NCI-H1048 (cell line): Measurements from ENCODE around the gene GLA.
A peak's percentile ranks its signal among the peaks of the same experiment; 100 is the strongest.

ENCODE experiments used
- DNase-seq: peaks from one replicate; lab custom pipeline; 2025; lab: John Stamatoyannopoulos, UW

GLA gene

GRCh38 chrX:101397779-101398178 lies 9.9 kb downstream of the GLA start:
- DNase-seq, result no peak

DNA sequence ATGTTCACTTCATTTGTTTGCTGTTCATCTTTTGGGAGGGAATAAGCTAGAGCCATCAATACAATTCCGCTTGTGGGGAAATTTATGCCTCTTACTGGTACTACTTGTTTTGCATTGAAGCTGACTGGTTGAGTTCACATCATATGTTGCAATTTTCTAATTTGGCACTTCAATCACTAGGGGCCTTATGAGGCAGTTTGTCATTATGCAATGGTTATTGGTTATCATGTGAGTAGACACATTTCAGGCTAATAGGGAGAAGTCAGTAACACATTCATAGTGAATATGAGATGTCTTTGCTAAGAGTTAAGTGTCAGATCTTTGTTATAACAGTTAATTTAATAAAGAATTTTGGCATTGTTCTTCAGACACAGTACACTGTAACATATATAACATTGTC lies 11.9 kb downstream of the GLA start:
- no peak for DNase-seq

GRCh38 chrX:101394372-101394771 lies 13.4 kb downstream of the GLA start:
- no peak for DNase-seq

- DNase-seq, result no peak
These were observed 14.0 kb downstream of the GLA start for GRCh38 chrX:101393530-101394305.

DNA sequence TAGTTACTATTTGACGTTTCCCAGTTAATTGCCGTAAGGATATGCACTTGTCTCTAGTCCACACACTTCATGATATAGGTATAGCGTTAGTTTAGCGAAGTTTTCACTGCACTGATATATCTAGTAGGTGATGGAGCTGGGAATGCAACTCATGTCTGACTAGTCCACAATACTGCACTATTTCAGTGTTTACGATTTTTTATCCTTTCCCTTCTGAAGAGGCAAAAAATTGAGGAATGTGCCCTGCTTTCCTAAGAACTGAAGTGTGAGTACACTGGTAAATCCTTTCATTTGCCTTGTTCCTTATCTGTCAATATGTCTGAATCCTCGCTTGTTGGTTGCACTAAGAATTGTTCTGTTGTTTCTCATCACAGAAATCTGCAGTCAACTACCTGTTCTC lies 15.9 kb downstream of the GLA start:
- no peak for DNase-seq

GRCh38 chrX:101390664-101391525 lies 16.8 kb downstream of the GLA start, which contains the start of gene RPL36A:
Gene RPL36A (plus strand): TSS chrX:101391011. CDS start chrX:101391044, 33 bp downstream.
- peak; percentile 75 for DNase-seq

GRCh38 chrX:101388604-101389003 lies 19.1 kb downstream of the GLA start:
- no peak for DNase-seq

- DNase-seq, result no peak
These were observed 21.2 kb downstream of the GLA start for GRCh38 chrX:101386542-101386885.

GRCh38 chrX:101385795-101386541 lies 21.8 kb downstream of the GLA start, which contains the start of gene BTK:
Gene BTK (minus strand): TSS chrX:101386191. CDS start chrX:101375284, 10,907 bp downstream.
- DNase-seq, result no peak

DNA sequence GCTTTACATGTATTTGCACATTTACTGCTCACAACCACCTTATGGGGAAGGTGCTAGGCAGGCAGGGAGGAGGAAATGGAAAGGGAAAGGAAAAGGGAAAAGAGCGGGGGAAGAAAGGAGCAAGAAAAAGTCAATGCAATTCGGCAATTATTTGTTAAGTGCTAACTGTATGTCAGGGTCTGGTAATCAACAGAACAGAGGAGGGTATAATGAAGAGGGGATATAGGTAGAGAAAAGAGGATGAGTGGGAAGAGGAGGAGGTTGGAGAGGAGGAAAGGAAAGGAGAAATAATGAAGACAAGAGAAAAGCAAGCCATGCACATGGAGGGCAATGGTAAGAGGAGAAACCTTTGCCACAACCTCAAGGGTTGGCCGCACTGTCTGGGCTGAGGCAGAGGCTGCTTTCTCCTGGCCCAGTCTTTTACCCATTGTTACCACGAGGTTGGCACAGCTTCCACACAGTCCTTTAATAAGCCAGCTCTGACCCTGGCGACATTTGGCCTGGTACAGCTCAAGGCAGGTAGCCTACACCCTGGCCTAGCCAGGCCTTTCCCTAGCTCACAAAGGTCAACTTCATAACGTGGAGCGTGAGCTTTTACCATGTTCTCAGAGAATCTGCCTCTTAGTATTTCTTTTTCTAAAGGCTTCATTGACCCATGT lies 22.6 kb downstream of the GLA start:
- no peak for DNase-seq

DNA sequence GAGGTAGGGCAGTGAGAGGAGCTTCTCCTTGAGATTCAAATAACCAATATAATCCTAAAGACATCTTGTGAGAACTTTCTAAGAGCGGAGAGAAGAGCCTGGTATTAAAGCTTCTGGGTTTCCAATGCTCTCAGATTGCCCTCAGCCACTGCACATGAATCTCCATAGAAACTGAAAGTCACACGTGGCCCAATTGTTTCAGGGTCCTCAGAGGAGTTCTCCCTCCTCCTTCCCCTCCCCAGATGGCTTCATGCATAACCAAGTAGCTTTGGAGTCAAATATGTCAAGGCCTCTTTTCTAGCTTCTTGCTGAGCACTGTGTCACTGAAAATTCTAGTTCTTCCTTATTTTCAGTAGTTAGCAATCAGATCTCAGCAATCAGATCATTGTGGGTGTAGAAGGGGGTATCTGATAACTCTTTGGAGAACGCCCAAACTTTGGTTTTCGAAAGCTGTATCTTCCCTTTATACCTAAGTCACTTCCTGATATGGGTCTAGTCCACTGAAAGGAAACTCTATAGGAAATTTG lies 24.0 kb downstream of the GLA start:
- no peak for DNase-seq

DNA sequence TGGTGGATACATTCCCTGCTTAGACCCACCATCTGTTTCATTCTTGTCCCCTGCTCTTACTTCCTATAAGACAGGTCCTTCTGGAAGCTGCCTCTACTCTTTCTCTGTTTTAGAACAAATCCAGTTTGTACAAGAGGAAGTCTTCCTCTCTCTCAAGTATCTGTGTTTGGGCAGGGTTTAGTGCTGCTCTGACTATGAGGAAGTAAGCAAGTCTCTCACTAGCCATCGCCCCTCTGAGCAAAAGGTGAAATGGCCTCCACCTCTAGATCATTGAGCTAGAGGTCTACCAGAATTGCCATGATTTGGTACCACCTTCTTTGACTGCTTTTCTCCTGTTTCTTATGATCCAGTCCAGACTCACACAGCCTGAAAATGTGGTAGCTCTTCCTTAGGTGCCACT lies 30.2 kb downstream of the GLA start:
- DNase-seq, result no peak

GRCh38 chrX:101370888-101371504 lies 36.7 kb downstream of the GLA start:
- no peak for DNase-seq

- no peak for DNase-seq
These were observed 38.0 kb downstream of the GLA start for GRCh38 chrX:101369687-101370086.

- no peak for DNase-seq
These were observed 38.9 kb downstream of the GLA start for GRCh38 chrX:101368800-101369199.

DNA sequence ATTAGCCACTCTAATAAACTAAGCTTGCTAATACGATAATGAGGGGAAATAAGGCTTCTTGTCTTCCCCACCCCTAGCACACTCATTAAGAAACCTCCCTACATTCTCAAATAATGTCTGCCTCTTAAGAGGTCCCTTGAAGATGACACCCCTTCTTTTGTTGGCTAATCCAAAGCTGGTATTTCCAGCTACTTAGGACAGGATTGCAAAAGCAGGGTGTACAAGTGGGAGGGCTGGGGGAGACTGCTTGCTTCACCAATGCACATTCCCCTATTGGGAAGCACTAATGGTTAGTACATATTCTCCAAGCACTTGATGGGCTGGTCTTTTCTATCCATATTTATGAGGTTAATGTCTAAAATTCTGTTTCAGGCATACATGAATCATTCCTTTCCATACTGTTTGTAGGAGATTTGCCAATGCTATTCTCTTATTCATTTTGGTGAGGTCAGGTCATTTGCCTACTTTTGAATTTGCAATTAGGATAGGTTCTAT lies 42.4 kb downstream of the GLA start:
- no peak for DNase-seq

DNA sequence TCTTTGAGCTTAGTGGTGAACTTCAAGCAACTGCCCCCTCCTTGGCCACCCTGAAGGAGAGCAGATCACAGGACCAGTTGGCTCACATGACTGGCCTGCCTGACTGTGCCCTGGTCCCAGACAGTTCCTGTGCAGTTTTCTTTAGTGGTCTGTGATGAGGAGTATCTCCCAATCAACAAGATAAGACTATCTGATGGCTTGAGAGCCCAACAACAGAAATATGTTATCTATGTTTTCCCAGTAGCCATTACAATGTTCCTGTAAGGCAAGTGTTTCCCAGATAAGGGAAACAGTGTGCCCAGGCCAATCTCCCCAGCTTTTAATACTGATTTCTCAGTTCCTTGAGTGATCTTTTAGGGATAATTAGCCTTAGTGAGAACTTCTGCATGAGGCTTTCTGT lies 45.0 kb downstream of the GLA start:
- no peak for DNase-seq

GRCh38 chrX:101362116-101362515 lies 45.6 kb downstream of the GLA start:
- DNase-seq, result no peak

GRCh38 chrX:101360390-101360789 lies 47.3 kb downstream of the GLA start:
- no peak for DNase-seq

DNA sequence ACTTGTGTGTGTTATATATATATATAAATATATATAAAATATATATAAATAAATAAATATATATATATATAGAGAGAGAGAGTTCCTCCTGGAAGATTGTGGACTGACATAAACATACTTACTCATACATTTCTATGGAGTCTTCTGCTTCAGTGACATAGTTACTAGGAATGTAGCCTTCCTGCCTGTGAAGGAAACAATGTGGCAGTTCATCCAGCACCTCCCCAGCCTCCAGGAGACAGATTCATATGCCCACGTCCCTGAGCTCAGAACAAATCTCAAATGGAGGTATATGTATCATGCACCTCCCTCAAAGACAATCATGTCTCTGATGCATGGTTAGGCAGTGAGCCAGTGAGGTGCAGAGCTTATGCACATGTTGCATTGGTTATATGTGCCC lies 47.8 kb downstream of the GLA start:
- DNase-seq, result no peak

- no peak for DNase-seq
These were observed 50.4 kb downstream of the GLA start for GRCh38 chrX:101357166-101357795.
